BLaER1 (cell line): ENCODE data around the gene DMGDH.
A peak's percentile ranks its signal among the peaks of the same experiment; 100 is the strongest.
"Not testable (repeated sequence)": the region's sequence is repeated elsewhere in the genome, so short reads cannot be mapped to it uniquely, and the experiment has no call there.

Source experiments
- H3K27ac ChIP-seq: shearing (Covaris generic); formaldehyde crosslinking; 2 replicates; pipeline ENCODE4 v1.8.1; 2022
- H3K27me3 ChIP-seq: shearing (Covaris generic); formaldehyde crosslinking; 2 replicates; pipeline ENCODE4 v1.8.1; 2022
- H3K36me3 ChIP-seq: shearing (Covaris generic); formaldehyde crosslinking; 2 replicates; pipeline ENCODE4 v1.8.1; 2022
- H3K4me1 ChIP-seq: shearing (Covaris generic); formaldehyde crosslinking; 2 replicates; pipeline ENCODE4 v1.8.1; 2022
- H3K4me2 ChIP-seq: shearing (Covaris generic); formaldehyde crosslinking; 2 replicates; pipeline ENCODE4 v1.8.1; 2022
- H3K4me3 ChIP-seq: shearing (Covaris generic); formaldehyde crosslinking; 2 replicates; pipeline ENCODE4 v1.8.1; 2022
- H3K9ac ChIP-seq: shearing (Covaris generic); formaldehyde crosslinking; 2 replicates; pipeline ENCODE4 v1.8.1; 2022
- H3K9me3 ChIP-seq: shearing (Covaris generic); formaldehyde crosslinking; 2 replicates; pipeline ENCODE4 v1.8.1; 2022
- H4K20me1 ChIP-seq: shearing (Covaris generic); formaldehyde crosslinking; 2 replicates; pipeline ENCODE4 v1.8.1; 2022
- Cebpa-rat ChIP-seq: shearing (Covaris generic); IDR thresholded peaks from 2 replicates; pipeline ENCODE4 v1.8.1; 2022

Gene DMGDH

DNA sequence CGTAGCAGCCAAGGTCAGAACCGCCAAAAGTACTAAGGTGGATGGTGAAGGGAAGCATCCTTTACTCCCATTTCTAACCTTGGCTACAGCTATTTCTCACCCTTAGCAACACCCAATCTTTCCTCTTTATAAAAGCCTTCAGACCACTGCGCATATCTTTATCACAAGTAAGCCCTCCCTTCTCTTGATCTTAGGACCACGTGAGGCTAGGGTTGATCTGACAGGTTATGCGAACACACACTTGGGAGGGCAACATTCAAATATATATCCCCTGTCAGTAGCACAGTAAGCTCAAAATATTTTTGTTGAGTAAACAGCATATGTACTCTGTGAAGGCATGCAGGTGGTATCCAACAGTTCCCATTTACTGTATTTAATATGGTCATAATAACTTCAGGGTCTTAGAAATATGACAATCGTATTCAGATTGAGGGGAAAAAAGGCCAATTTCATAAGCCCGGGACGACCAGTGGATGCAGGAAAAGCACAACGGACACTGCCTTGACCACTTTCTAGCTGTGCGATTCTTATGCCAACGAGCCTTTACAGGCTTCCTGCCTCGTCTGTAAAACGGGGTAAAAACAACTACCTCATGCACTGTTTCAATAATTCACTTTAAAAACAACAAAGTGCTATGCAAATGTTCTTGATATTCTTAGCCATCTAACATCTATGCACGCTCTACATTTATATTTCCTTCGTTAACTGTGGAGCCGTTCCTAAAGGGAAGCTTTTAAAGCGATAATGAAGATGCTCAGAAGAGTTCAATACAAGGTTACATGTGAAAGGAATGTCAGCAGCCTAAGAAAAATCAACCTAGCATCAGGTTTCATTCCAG, 85.7 kb downstream of the DMGDH start:
- no peaks in the 10 kb centered on the region for H4K20me1 ChIP-seq
- peak overlapping the region; percentile 93 for H3K27ac ChIP-seq
- peaks cover 4% of the 10 kb centered on the region; the same call in 1 of the 2 replicates for H3K9me3 ChIP-seq
- H3K4me1 ChIP-seq: peaks cover 23% of the 10 kb centered on the region
- H3K4me3 ChIP-seq: peak overlapping the region; percentile 86
- no peaks in the 10 kb centered on the region for H3K36me3 ChIP-seq
- no peaks in the 10 kb centered on the region for H3K27me3 ChIP-seq
- peak overlapping the region; percentile 88 for H3K4me2 ChIP-seq
- peak overlapping the region; percentile 91 for H3K9ac ChIP-seq
- no peak for TF ChIP-seq Cebpa-rat

DNA sequence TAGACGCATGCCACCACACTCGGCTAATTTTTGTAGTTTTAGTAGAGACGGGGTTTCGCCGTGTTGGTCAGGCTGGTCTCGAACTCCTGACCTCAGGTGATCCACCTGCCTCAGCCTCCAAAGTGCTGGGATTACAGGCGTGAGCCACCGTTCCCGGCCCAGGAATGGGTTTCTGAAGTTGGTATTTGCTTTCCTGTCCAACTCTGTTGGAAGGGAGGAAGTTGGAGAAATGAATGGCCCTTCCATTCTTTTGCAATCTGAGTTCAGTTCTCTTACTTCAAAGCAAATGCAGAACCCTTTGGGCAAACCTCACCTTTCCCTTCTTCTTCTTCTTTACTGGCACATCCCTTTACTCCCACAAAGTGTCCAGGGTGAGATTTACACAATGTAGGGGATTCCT, 86.3 kb downstream of the DMGDH start:
- not testable (repeated sequence) for H4K20me1 ChIP-seq, H3K36me3 ChIP-seq, H3K9me3 ChIP-seq, H3K9ac ChIP-seq, H3K27me3 ChIP-seq, H3K27ac ChIP-seq
- Histone ChIP-seq H3K4me3 (peak overlapping the region; percentile 86; the same call in 1 of the 2 replicates), H3K4me1 (peaks cover 23% of the 10 kb centered on the region), H3K4me2 (peak overlapping the region; percentile 88)

DNA sequence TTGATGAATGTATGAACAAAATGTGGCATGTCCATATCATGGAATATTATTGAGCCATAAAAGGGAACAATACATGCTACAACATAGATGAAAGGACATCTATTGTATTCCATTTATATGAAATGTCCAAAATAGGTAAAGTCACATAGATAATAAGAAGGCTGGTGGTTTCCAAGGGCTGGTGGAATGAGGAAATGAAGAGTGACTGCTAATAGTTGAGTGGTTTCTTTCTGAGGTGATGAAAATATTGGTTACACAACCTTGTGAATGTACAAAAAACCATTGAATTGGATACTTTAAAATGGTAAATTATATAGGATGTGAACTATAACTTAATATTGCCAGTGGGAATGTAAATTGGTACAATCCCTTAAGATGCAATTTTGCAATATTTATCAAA, 89.6 kb downstream of the DMGDH start:
- Histone ChIP-seq H4K20me1 (no peaks in the 10 kb centered on the region), H3K36me3 (no peaks in the 10 kb centered on the region), H3K9me3 (peaks cover 4% of the 10 kb centered on the region; the same call in 1 of the 2 replicates), H3K4me3 (no peak overlapping the region), H3K27ac (no peak overlapping the region), H3K4me2 (no peak overlapping the region), H3K27me3 (no peaks in the 10 kb centered on the region), H3K4me1 (peaks cover 16% of the 10 kb centered on the region), H3K9ac (no peak overlapping the region)
- TF ChIP-seq Cebpa-rat: no peak

GRCh38 chr5:78979117-78979742, 90.2 kb downstream of the DMGDH start:
- Histone ChIP-seq H3K4me2 (no peak overlapping the region), H3K9ac (no peak overlapping the region), H3K9me3 (peaks cover 4% of the 10 kb centered on the region; the same call in 1 of the 2 replicates), H3K27me3 (no peaks in the 10 kb centered on the region), H3K4me1 (peaks cover 16% of the 10 kb centered on the region), H3K36me3 (no peaks in the 10 kb centered on the region), H3K27ac (no peak overlapping the region), H4K20me1 (no peaks in the 10 kb centered on the region), H3K4me3 (no peak overlapping the region)
- TF ChIP-seq Cebpa-rat: no peak

GRCh38 chr5:78975035-78975434, 94.4 kb downstream of the DMGDH start:
- Histone ChIP-seq H3K4me1 (peaks cover 5% of the 10 kb centered on the region), H3K27ac (no peak overlapping the region)
- no peak for TF ChIP-seq Cebpa-rat

GRCh38 chr5:78974601-78975000, 94.9 kb downstream of the DMGDH start:
- Histone ChIP-seq H4K20me1 (no peaks in the 10 kb centered on the region), H3K36me3 (no peaks in the 10 kb centered on the region), H3K4me3 (no peak overlapping the region), H3K27ac (no peak overlapping the region), H3K9ac (no peak overlapping the region), H3K9me3 (peaks cover 4% of the 10 kb centered on the region; the same call in 1 of the 2 replicates), H3K27me3 (no peaks in the 10 kb centered on the region), H3K4me1 (peaks cover 5% of the 10 kb centered on the region), H3K4me2 (no peak overlapping the region)
- TF ChIP-seq Cebpa-rat: no peak

More at GRCh38 chr5:78975035-78975434, 94.4 kb downstream of the DMGDH start:
- Histone ChIP-seq H3K4me2 (no peak overlapping the region), H3K9ac (no peak overlapping the region), H3K36me3 (no peaks in the 10 kb centered on the region), H3K9me3 (peaks cover 4% of the 10 kb centered on the region; the same call in 1 of the 2 replicates), H4K20me1 (no peaks in the 10 kb centered on the region), H3K27me3 (no peaks in the 10 kb centered on the region), H3K4me3 (no peak overlapping the region)

GRCh38 chr5:78974011-78974410, 95.5 kb downstream of the DMGDH start:
- Histone ChIP-seq H3K4me3 (no peak overlapping the region), H3K9me3 (no peaks in the 10 kb centered on the region), H3K27ac (no peak overlapping the region), H3K9ac (no peak overlapping the region), H3K27me3 (no peaks in the 10 kb centered on the region), H4K20me1 (no peaks in the 10 kb centered on the region), H3K4me1 (peaks cover 5% of the 10 kb centered on the region), H3K36me3 (no peaks in the 10 kb centered on the region), H3K4me2 (no peak overlapping the region)
- no peak for TF ChIP-seq Cebpa-rat

GRCh38 chr5:78972654-78973428, 96.6 kb downstream of the DMGDH start:
- Histone ChIP-seq H3K4me2 (no peak overlapping the region), H3K4me3 (no peak overlapping the region), H3K9ac (no peak overlapping the region), H3K4me1 (peaks cover 5% of the 10 kb centered on the region), H3K27me3 (no peaks in the 10 kb centered on the region), H4K20me1 (no peaks in the 10 kb centered on the region), H3K27ac (no peak overlapping the region), H3K9me3 (no peaks in the 10 kb centered on the region), H3K36me3 (no peaks in the 10 kb centered on the region)
- no peak for TF ChIP-seq Cebpa-rat

- TF ChIP-seq Cebpa-rat: no peak
- Histone ChIP-seq H3K4me2 (no peak overlapping the region), H3K9me3 (no peaks in the 10 kb centered on the region), H3K4me1 (peaks cover 5% of the 10 kb centered on the region), H3K4me3 (no peak overlapping the region), H3K27me3 (no peaks in the 10 kb centered on the region), H3K27ac (no peak overlapping the region), H3K36me3 (no peaks in the 10 kb centered on the region), H4K20me1 (no peaks in the 10 kb centered on the region), H3K9ac (no peak overlapping the region)
Measured at GRCh38 chr5:78971998-78972397, 97.5 kb downstream of the DMGDH start.
